Measurements from ENCODE around the gene MEGF8. TPM values are rescaled to one million over a fixed set of nuclear protein-coding genes. Genes with fewer than 3 reads are reported as not detected.

MEGF8 gene
- total and polyA plus RNA-seq, 4 donors: 6.0 to 21.7 (median 11.1) TPM

GRCh38 chr19:42375415-42376176, 50.2 kb downstream of the MEGF8 start:
- WGBS, 2 donors: 95 to 96% methylated on average over 52 to 54 of the region's 54 CpGs
- DNase-seq (no peak), ATAC-seq (ENCODE audit: insufficient read depth, low FRiP score) (no peak)
- Histone ChIP-seq H3K27ac (ENCODE audit: low read depth in 1 of 2, low read length in 1 of 2) (no peak overlapping the region), H3K27me3 (ENCODE audit: control insufficient read depth in 3 of 3, insufficient read depth in 3 of 3, low read length in 2 of 3) (no peaks in the 10 kb centered on the region), H3K4me1 (ENCODE audit: control insufficient read depth in 5 of 5, insufficient read depth in 5 of 5, low read length in 5 of 5) (no peaks in the 10 kb centered on the region), H3K36me3 (ENCODE audit: control insufficient read depth in 4 of 4, insufficient read depth in 4 of 4, low read length in 4 of 4) (peaks cover 0 to 24% (median 9%) of the 10 kb centered on the region in 4 donors), H3K4me3 (no peak overlapping the region), H3K9ac (ENCODE audit: insufficient read depth in 1 of 2, low read length in 2 of 2) (no peak overlapping the region), H3K9me3 (ENCODE audit: control insufficient read depth in 4 of 4, insufficient read depth in 3 of 4, low read length in 3 of 4) (no peaks in the 10 kb centered on the region)
- TF ChIP-seq CTCF (IDR thresholded peaks at IDR 0.05; ENCODE audit: control extremely low read depth, extremely low read depth): no peak

GRCh38 chr19:42376177-42376555, 50.7 kb downstream of the MEGF8 start:
- Histone ChIP-seq H3K4me3 (no peak overlapping the region), H3K4me1 (ENCODE audit: control insufficient read depth in 5 of 5, insufficient read depth in 5 of 5, low read length in 5 of 5) (no peaks in the 10 kb centered on the region), H3K27ac (ENCODE audit: low read depth in 1 of 2, low read length in 1 of 2) (no peak overlapping the region), H3K9me3 (ENCODE audit: control insufficient read depth in 4 of 4, insufficient read depth in 3 of 4, low read length in 3 of 4) (no peaks in the 10 kb centered on the region), H3K36me3 (ENCODE audit: control insufficient read depth in 4 of 4, insufficient read depth in 4 of 4, low read length in 4 of 4) (peaks cover 0 to 24% (median 7%) of the 10 kb centered on the region in 4 donors), H3K9ac (ENCODE audit: insufficient read depth in 1 of 2, low read length in 2 of 2) (no peak overlapping the region), H3K27me3 (ENCODE audit: control insufficient read depth in 3 of 3, insufficient read depth in 3 of 3, low read length in 2 of 3) (no peaks in the 10 kb centered on the region)
- TF ChIP-seq CTCF (IDR thresholded peaks at IDR 0.05; ENCODE audit: control extremely low read depth, extremely low read depth): no peak
- WGBS, 2 donors: 97 to 98% methylated on average over 16 to 17 of the region's 17 CpGs
- ATAC-seq (ENCODE audit: insufficient read depth, low FRiP score): no peak
- DNase-seq: no peak

- H3K27me3 ChIP-seq (ENCODE audit: control insufficient read depth in 3 of 3, insufficient read depth in 3 of 3, low read length in 2 of 3): peaks cover 0 to 4% (median 2%) of the 10 kb centered on the region in 3 donors
- no peak for TF ChIP-seq CTCF (IDR thresholded peaks at IDR 0.05; ENCODE audit: control extremely low read depth, extremely low read depth)
- ATAC-seq (ENCODE audit: insufficient read depth, low FRiP score) (no peak), DNase-seq (no peak)
- 75 to 86% methylated on average over 17 of the region's 17 CpGs for WGBS, 2 donors
- H3K9ac ChIP-seq (ENCODE audit: insufficient read depth in 1 of 2, low read length in 2 of 2): no peak overlapping the region
- peaks cover 0 to 3% (median 0%) of the 10 kb centered on the region in 4 donors for H3K9me3 ChIP-seq (ENCODE audit: control insufficient read depth in 4 of 4, insufficient read depth in 3 of 4, low read length in 3 of 4)
- H3K4me1 ChIP-seq (ENCODE audit: control insufficient read depth in 5 of 5, insufficient read depth in 5 of 5, low read length in 5 of 5): no peaks in the 10 kb centered on the region
- H3K36me3 ChIP-seq (ENCODE audit: control insufficient read depth in 4 of 4, insufficient read depth in 4 of 4, low read length in 4 of 4): peaks cover 0 to 21% (median 5%) of the 10 kb centered on the region in 4 donors
- no peak overlapping the region for H3K4me3 ChIP-seq
- no peak overlapping the region for H3K27ac ChIP-seq (ENCODE audit: low read depth in 1 of 2, low read length in 1 of 2)
These were observed 53.1 kb downstream of the MEGF8 start for GRCh38 chr19:42378225-42379215.

All from lung (tissue), 12 donors.